GM12878 (cell line): ENCODE results near the gene SMARCE1. TPM values are rescaled to one million over a fixed set of nuclear protein-coding genes. Genes with fewer than 3 reads are reported as not detected.

Source experiments
- ATF7 ChIP-seq: fragments of 450-650 bp; IDR thresholded peaks from 2 replicates; pipeline ENCODE4 v1.6.1; 2016; ENCODE audit warnings: low read depth, mild to moderate bottlenecking
- CHD2 ChIP-seq: IDR thresholded peaks from 2 replicates; pipeline ENCODE4 v1.6.1; 2011; ENCODE audit warnings: low read depth, low read length, improper control_type of control experiment, borderline replicate concordance
- DPF2 ChIP-seq: fragments of 450-650 bp; IDR thresholded peaks from 2 replicates; pipeline ENCODE4 v1.6.1; 2017; ENCODE audit warnings: mild to moderate bottlenecking
- EED ChIP-seq: sonication (generic); IDR thresholded peaks from 2 replicates; pipeline ENCODE4 v1.6.1; 2016; ENCODE audit warnings: antibody characterized with exemption, low read depth
- ETV6 ChIP-seq, 2 experiments: fragments of 450-650 bp in 1 of 2; IDR thresholded peaks in 1 of 2; conservative IDR thresholded peaks in 1 of 2; 2 replicates each; pipeline ENCODE4 v1.6.1; 2014; ENCODE audit warnings: antibody characterized with exemption in 1 of 2, borderline replicate concordance in 1 of 2, low read depth in 1 of 2, mild to moderate bottlenecking in 1 of 2, moderate library complexity in 1 of 2
- EZH2 ChIP-seq: IDR thresholded peaks from 2 replicates; pipeline ENCODE4 v1.6.1; 2012; ENCODE audit warnings: low read depth, mild to moderate bottlenecking, control low read depth, inconsistent platforms, low read length, borderline replicate concordance; ENCODE audit not compliant: control insufficient read depth
- FOXM1 ChIP-seq: IDR thresholded peaks from 2 replicates; pipeline ENCODE4 v1.6.1; 2012; ENCODE audit warnings: low read depth, mild to moderate bottlenecking, inconsistent platforms, low read length, moderate library complexity
- IKZF2 ChIP-seq, 2 experiments: fragments of 450-650 bp; IDR thresholded peaks; 2 replicates each; pipeline ENCODE4 v1.6.1; 2017; ENCODE audit warnings: mild to moderate bottlenecking in 2 of 2, moderate library complexity in 2 of 2
- KLF5 ChIP-seq: fragments of 450-650 bp; IDR thresholded peaks from 2 replicates; pipeline ENCODE4 v1.6.1; 2014; ENCODE audit warnings: mild to moderate bottlenecking; ENCODE audit not compliant: partially characterized antibody
- MXI1 ChIP-seq: fragments of 150-350 bp; IDR thresholded peaks from 2 replicates; pipeline ENCODE4 v1.6.1; 2011; ENCODE audit warnings: low read depth, mild to moderate bottlenecking, inconsistent platforms, low read length, improper control_type of control experiment
- NFXL1 ChIP-seq: fragments of 450-650 bp; IDR thresholded peaks from 2 replicates; pipeline ENCODE4 v1.6.1; 2017; ENCODE audit warnings: antibody characterized with exemption, mild to moderate bottlenecking, borderline replicate concordance
- NR2C1 ChIP-seq: fragments of 450-650 bp; IDR thresholded peaks from 2 replicates; pipeline ENCODE4 v1.6.1; 2017; ENCODE audit warnings: antibody characterized with exemption, mild to moderate bottlenecking, moderate library complexity
- PAX8 ChIP-seq: fragments of 450-650 bp; IDR thresholded peaks from 2 replicates; pipeline ENCODE4 v1.6.1; 2017; ENCODE audit warnings: mild to moderate bottlenecking, moderate library complexity
- POLR2A ChIP-seq: IDR thresholded peaks from 2 replicates; pipeline ENCODE4 v1.6.1; 2011; ENCODE audit warnings: low read depth, mild to moderate bottlenecking, low read length
- SMAD1 ChIP-seq: fragments of 450-650 bp; IDR thresholded peaks from 2 replicates; pipeline ENCODE4 v1.6.1; 2018; ENCODE audit warnings: mild to moderate bottlenecking, low read depth; ENCODE audit not compliant: partially characterized antibody
- SMAD5 ChIP-seq: IDR thresholded peaks from 2 replicates; pipeline ENCODE4 v1.6.1; 2016; ENCODE audit warnings: antibody characterized with exemption, low read depth
- SMC3 ChIP-seq: IDR thresholded peaks from 2 replicates; pipeline ENCODE4 v1.6.1; 2011; ENCODE audit warnings: low read length, improper control_type of control experiment, borderline replicate concordance
- STAT3 ChIP-seq: IDR thresholded peaks from 2 replicates; pipeline ENCODE4 v1.6.1; 2011; ENCODE audit warnings: low read depth, low read length, improper control_type of control experiment
- ZNF217 ChIP-seq: fragments of 450-650 bp; IDR thresholded peaks from 2 replicates; pipeline ENCODE4 v1.6.1; 2017; ENCODE audit warnings: antibody characterized with exemption, mild to moderate bottlenecking
- ZZZ3 ChIP-seq: IDR thresholded peaks from 2 replicates; pipeline ENCODE4 v1.6.1; 2011; ENCODE audit warnings: low read depth; ENCODE audit not compliant: control insufficient read depth, insufficient read length
- polyA plus RNA-seq, 11 experiments: library from polyadenylated mRNA; depleted of rRNA in 4 of 11; unstranded in 6 of 11; stranded (reverse) in 5 of 11; fragments of >200 nt; fragmentation: Nextera tagmentation in 4 of 11; fragmentation: Illumina TruSeq in 1 of 11; extraction: Ambion mirVana in 4 of 11; extraction: Trizol in 1 of 11; gene quantifications; 1 replicate in 1 of 11; 2 replicates in 10 of 11; pipeline versions ENCODE4 v1.2.1 to v1.2.3, GENCODE V29; 2011 to 2016; ENCODE audit warnings: inconsistent platforms in 2 of 11, missing spikeins in 2 of 11, low read depth in 1 of 11
- total RNA-seq, 4 experiments: library from RNA; depleted of rRNA in 3 of 4; stranded (reverse); fragments of >200 nt in 3 of 4; fragmentation: Illumina TruSeq in 1 of 4; extraction: Trizol in 1 of 4; gene quantifications; 2 replicates each; pipeline versions ENCODE4 v1.2.1 to v1.2.3, GENCODE V29; 2013 to 2021
- TF ChIP-seq, protein P1 (sequence below): fragments of 450-650 bp; IDR thresholded peaks from 2 replicates; pipeline ENCODE4 v1.6.1; 2018; ENCODE audit warnings: mild to moderate bottlenecking, low read depth, moderate library complexity; ENCODE audit not compliant: partially characterized antibody
- TF ChIP-seq, protein P2 (sequence below): fragments of 450-650 bp; IDR thresholded peaks from 2 replicates; pipeline ENCODE4 v1.6.1; 2018; ENCODE audit warnings: borderline replicate concordance, mild to moderate bottlenecking; ENCODE audit not compliant: partially characterized antibody
- TF ChIP-seq, protein P3 (sequence below): IDR thresholded peaks from 2 replicates; pipeline ENCODE4 v1.6.1; 2012; ENCODE audit warnings: low read depth, low read length, improper control_type of control experiment
- TF ChIP-seq, protein P4 (sequence below): IDR thresholded peaks from 2 replicates; pipeline ENCODE4 v1.6.1; 2012; ENCODE audit warnings: low read depth, low read length, improper control_type of control experiment

SMARCE1 gene
- total and polyA plus RNA-seq, 10 of the 15 experiments (the other 5 are each of a cell fraction or from before 2014, with no cell fraction given) = 87.9 to 191 (median 132) TPM

DNA sequence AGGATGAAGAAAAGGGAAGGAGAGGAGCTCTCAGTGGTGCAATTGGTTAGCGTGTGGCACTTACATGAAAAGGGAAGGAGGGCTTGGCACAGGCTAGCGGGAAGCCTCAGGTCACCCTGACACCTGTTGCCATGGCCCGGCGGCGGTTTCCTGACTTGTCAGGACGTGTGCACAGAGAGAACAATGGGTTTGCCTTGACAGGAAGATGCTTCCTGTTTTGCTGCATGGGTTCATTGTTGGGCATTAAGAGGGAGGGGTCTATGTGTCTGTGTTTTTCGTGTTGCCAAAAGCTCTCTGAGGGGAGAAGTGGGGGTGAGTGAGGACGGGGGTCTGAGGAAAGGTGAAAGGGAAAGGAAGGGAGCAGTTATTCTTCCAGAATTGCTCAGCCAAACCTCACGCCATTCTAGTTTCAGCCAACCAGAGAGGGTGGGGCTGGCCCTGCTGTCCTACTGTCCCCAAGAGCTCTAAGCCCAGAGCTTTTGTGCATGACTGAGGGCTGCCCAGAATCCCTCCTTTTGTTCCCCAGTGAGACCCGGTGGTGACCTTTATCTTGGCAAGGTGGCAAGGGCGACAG, 65.2 kb downstream of the SMARCE1 start (continued):
- TF ChIP-seq EED (peak; percentile 82), EZH2 (no peak), IKZF2 (IDR thresholded peaks at IDR 0.05) (peak; percentile 95 to 97), NFXL1 (no peak), STAT3 (peak; percentile 88; the same call in 1 of the 2 replicates), KLF5 (no peak), NR2C1 (no peak), ETV6 (conservative IDR thresholded peaks at IDR 0.05 in 1 of 2, IDR thresholded peaks at IDR 0.05 in 1 of 2; ENCODE audit: borderline replicate concordance in 1 of 2, low read depth in 1 of 2) (peak in 1 of 2 experiments; percentile 71; a peak in 2 of 4 replicates), SMC3 (no peak; the same call in 1 of the 2 replicates), SMAD5 (no peak), MXI1 (peak; percentile 79), FOXM1 (0 out of 2 replicates have a peak, but pooled peaks have one; percentile 50), SMAD1 (no peak), ATF7 (peak; percentile 70; the same call in 1 of the 2 replicates), POLR2A (no peak), PAX8 (no peak), CHD2 (peak; percentile 29; the same call in 1 of the 2 replicates), ZNF217 (peak; percentile 78), DPF2 (peak; percentile 79), ZZZ3 (no peak)
- TF ChIP-seq, protein P1, sequence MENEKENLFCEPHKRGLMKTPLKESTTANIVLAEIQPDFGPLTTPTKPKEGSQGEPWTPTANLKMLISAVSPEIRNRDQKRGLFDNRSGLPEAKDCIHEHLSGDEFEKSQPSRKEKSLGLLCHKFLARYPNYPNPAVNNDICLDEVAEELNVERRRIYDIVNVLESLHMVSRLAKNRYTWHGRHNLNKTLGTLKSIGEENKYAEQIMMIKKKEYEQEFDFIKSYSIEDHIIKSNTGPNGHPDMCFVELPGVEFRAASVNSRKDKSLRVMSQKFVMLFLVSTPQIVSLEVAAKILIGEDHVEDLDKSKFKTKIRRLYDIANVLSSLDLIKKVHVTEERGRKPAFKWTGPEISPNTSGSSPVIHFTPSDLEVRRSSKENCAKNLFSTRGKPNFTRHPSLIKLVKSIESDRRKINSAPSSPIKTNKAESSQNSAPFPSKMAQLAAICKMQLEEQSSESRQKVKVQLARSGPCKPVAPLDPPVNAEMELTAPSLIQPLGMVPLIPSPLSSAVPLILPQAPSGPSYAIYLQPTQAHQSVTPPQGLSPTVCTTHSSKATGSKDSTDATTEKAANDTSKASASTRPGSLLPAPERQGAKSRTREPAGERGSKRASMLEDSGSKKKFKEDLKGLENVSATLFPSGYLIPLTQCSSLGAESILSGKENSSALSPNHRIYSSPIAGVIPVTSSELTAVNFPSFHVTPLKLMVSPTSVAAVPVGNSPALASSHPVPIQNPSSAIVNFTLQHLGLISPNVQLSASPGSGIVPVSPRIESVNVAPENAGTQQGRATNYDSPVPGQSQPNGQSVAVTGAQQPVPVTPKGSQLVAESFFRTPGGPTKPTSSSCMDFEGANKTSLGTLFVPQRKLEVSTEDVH = no peak
- TF ChIP-seq, protein P2, sequence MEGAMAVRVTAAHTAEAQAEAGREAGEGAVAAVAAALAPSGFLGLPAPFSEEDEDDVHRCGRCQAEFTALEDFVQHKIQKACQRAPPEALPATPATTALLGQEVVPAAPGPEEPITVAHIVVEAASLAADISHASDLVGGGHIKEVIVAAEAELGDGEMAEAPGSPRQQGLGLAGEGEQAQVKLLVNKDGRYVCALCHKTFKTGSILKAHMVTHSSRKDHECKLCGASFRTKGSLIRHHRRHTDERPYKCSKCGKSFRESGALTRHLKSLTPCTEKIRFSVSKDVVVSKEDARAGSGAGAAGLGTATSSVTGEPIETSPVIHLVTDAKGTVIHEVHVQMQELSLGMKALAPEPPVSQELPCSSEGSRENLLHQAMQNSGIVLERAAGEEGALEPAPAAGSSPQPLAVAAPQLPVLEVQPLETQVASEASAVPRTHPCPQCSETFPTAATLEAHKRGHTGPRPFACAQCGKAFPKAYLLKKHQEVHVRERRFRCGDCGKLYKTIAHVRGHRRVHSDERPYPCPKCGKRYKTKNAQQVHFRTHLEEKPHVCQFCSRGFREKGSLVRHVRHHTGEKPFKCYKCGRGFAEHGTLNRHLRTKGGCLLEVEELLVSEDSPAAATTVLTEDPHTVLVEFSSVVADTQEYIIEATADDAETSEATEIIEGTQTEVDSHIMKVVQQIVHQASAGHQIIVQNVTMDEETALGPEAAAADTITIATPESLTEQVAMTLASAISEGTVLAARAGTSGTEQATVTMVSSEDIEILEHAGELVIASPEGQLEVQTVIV = no peak
- TF ChIP-seq, protein P3, sequence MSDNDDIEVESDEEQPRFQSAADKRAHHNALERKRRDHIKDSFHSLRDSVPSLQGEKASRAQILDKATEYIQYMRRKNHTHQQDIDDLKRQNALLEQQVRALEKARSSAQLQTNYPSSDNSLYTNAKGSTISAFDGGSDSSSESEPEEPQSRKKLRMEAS = no peak
- TF ChIP-seq, protein P4, sequence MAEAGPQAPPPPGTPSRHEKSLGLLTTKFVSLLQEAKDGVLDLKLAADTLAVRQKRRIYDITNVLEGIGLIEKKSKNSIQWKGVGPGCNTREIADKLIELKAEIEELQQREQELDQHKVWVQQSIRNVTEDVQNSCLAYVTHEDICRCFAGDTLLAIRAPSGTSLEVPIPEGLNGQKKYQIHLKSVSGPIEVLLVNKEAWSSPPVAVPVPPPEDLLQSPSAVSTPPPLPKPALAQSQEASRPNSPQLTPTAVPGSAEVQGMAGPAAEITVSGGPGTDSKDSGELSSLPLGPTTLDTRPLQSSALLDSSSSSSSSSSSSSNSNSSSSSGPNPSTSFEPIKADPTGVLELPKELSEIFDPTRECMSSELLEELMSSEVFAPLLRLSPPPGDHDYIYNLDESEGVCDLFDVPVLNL = no peak
